Vagina (tissue), 2 donors: ENCODE data around the gene EHD1.

Source experiments
- POLR2A ChIP-seq, 2 donors: fragments of 450-650 bp; IDR thresholded peaks; one replicate each; pipeline ENCODE4 v1.6.1; 2017; ENCODE audit warnings: antibody characterized with exemption in 2 of 2, mild to moderate bottlenecking in 2 of 2, moderate library complexity in 2 of 2
- TF ChIP-seq, protein P1 (sequence below), 3 experiments: fragments of 450-650 bp in 2 of 3; fragments of 200-600 bp in 1 of 3; sonication (generic) in 1 of 3; IDR thresholded peaks; one replicate each; pipeline ENCODE4 v1.5.1; 2017 to 2019; ENCODE audit warnings: antibody characterized with exemption in 3 of 3, mild to moderate bottlenecking in 2 of 3, moderate library complexity in 2 of 3

DNA sequence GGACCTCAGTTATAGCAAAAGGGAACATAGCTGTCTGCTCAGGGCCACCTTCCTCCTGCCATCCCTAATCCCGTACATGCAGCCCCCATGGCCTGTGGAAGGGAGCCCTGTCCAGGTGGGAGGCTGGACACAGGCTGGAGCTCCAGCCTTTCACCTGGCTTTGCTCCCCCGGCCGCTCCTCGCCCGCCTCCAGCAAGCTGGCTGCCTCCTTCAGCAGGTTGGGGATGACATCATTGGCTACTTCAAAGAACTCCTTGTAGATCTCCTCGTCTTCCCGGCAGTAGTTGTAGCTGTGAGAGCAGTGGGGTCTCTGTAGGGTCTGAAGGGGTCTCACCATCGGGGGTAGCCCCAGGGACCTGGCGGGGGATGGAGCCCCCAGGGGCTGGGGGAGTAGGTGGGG is 72.9 kb downstream of the EHD1 start:
- no peak for TF ChIP-seq POLR2A (IDR thresholded peaks at IDR 0.05)
- TF ChIP-seq, protein P1, sequence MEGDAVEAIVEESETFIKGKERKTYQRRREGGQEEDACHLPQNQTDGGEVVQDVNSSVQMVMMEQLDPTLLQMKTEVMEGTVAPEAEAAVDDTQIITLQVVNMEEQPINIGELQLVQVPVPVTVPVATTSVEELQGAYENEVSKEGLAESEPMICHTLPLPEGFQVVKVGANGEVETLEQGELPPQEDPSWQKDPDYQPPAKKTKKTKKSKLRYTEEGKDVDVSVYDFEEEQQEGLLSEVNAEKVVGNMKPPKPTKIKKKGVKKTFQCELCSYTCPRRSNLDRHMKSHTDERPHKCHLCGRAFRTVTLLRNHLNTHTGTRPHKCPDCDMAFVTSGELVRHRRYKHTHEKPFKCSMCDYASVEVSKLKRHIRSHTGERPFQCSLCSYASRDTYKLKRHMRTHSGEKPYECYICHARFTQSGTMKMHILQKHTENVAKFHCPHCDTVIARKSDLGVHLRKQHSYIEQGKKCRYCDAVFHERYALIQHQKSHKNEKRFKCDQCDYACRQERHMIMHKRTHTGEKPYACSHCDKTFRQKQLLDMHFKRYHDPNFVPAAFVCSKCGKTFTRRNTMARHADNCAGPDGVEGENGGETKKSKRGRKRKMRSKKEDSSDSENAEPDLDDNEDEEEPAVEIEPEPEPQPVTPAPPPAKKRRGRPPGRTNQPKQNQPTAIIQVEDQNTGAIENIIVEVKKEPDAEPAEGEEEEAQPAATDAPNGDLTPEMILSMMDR (IDR thresholded peaks at IDR 0.05): no peak
